ENCODE data around the gene ZC3H15. TPM values are rescaled to one million over a fixed set of nuclear protein-coding genes. Genes with fewer than 3 reads are reported as not detected.

ZC3H15 gene
- total RNA-seq, 1 donor: 71.7 TPM

DNA sequence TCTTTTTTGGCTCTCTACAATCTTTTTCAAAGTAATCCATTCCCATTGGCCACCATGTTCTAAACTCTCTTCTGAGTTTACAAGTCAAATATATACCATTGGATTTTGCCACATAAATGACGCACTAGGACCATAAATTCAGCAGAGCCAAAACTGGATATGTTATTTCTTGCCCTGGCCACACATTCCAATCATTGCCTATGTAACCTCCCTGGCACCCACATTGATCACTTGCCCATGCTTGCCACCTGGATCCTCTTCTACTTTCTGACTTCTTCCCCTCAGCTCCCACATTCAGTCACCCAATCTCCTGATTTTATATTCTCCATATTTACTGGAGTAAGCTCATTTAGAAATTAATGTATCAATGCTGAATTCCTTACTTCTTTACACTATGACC is 5.1 kb upstream of the ZC3H15 start:
- TF ChIP-seq, protein P1, sequence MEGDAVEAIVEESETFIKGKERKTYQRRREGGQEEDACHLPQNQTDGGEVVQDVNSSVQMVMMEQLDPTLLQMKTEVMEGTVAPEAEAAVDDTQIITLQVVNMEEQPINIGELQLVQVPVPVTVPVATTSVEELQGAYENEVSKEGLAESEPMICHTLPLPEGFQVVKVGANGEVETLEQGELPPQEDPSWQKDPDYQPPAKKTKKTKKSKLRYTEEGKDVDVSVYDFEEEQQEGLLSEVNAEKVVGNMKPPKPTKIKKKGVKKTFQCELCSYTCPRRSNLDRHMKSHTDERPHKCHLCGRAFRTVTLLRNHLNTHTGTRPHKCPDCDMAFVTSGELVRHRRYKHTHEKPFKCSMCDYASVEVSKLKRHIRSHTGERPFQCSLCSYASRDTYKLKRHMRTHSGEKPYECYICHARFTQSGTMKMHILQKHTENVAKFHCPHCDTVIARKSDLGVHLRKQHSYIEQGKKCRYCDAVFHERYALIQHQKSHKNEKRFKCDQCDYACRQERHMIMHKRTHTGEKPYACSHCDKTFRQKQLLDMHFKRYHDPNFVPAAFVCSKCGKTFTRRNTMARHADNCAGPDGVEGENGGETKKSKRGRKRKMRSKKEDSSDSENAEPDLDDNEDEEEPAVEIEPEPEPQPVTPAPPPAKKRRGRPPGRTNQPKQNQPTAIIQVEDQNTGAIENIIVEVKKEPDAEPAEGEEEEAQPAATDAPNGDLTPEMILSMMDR (IDR thresholded peaks at IDR 0.05; ENCODE audit: extremely low read depth, low read depth, low read length): no peak
- no peak overlapping the region for H3K4me3 ChIP-seq (ENCODE audit: insufficient read depth, low read length)
- H3K36me3 ChIP-seq (ENCODE audit: insufficient read depth, low read length): no peaks in the 10 kb centered on the region
- H3K27me3 ChIP-seq (ENCODE audit: insufficient read depth, low read length): no peaks in the 10 kb centered on the region
- H2AFZ ChIP-seq (ENCODE audit: low read length): no peak overlapping the region
- no peak overlapping the region for H3K4me2 ChIP-seq (ENCODE audit: insufficient read depth, low read length)
- no peaks in the 10 kb centered on the region for H4K20me1 ChIP-seq (ENCODE audit: insufficient read depth, low read length)
- peaks cover 4% of the 10 kb centered on the region for H3K4me1 ChIP-seq (ENCODE audit: insufficient read depth, low read length)
- no peak overlapping the region for H3K27ac ChIP-seq (ENCODE audit: low read depth, low read length)
- DNase-seq (ENCODE audit: insufficient read length, low spot score, missing footprints): no peak
- H3K9me3 ChIP-seq (ENCODE audit: low read depth, low read length): no peaks in the 10 kb centered on the region
- H3K79me2 ChIP-seq (ENCODE audit: insufficient read depth, low read length): peaks cover 8% of the 10 kb centered on the region

DNA sequence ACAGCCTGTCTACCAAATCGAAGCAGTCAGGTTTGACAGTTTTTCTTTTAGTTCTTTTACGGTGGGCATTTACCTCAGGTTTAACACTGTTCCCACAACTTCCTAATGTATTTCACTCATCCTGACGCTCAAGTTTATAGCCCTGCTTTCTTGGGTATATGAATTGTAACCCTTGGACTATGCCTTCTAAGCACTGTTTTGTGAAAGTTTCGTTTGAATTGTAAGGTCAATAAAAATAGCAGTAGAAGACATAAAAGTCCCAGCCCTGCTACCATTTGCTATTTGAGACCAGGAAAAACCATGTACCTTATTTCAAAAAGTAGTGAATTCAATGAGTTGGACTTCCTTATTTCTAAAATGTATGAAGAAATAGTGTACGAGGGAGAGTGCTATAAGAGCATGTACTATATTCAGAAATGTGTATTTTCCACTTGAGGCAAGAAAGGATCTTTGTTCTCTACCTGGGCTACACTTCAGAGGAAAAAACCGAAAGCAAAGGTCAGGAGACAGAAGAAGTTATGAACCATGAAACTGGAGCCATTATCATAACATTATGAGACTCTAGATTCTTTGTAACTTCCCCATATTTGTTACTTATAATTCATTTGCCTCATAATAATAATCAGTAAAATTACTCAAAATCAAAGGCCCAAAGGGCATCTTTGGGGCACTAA is 1.9 kb upstream of the ZC3H15 start:
- H3K4me2 ChIP-seq (ENCODE audit: insufficient read depth, low read length): peak overlapping the region; percentile 93
- H2AFZ ChIP-seq (ENCODE audit: low read length): peak overlapping the region; percentile 4
- no peaks in the 10 kb centered on the region for H3K9me3 ChIP-seq (ENCODE audit: low read depth, low read length)
- no peak overlapping the region for H3K27ac ChIP-seq (ENCODE audit: low read depth, low read length)
- H3K36me3 ChIP-seq (ENCODE audit: insufficient read depth, low read length): no peaks in the 10 kb centered on the region
- H3K4me3 ChIP-seq (ENCODE audit: insufficient read depth, low read length): no peak overlapping the region
- H3K27me3 ChIP-seq (ENCODE audit: insufficient read depth, low read length): no peaks in the 10 kb centered on the region
- H3K79me2 ChIP-seq (ENCODE audit: insufficient read depth, low read length): peaks cover 39% of the 10 kb centered on the region
- H4K20me1 ChIP-seq (ENCODE audit: insufficient read depth, low read length): peaks cover 23% of the 10 kb centered on the region
- peaks cover 19% of the 10 kb centered on the region for H3K4me1 ChIP-seq (ENCODE audit: insufficient read depth, low read length)
- TF ChIP-seq, protein P1 (IDR thresholded peaks at IDR 0.05; ENCODE audit: extremely low read depth, low read depth, low read length): no peak
- DNase-seq (ENCODE audit: insufficient read length, low spot score, missing footprints): no peak

DNA sequence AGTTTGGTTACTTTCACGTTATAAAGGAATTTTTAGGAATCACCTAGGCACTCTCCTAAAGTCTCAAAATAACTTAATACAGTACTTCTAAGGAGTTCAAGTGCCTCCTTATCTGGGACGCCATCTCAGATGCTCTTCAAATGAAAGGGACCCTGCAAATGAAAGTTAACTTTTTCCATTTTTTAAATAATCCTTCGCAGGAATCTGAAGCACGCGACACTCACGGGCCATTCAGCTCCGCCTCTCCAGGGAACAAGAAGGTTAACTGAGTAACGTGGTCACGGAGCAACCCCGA is 537 bp upstream of the ZC3H15 start:
- Histone ChIP-seq H3K36me3 (ENCODE audit: insufficient read depth, low read length) (no peaks in the 10 kb centered on the region), H3K4me2 (ENCODE audit: insufficient read depth, low read length) (peak overlapping the region; percentile 93), H3K27me3 (ENCODE audit: insufficient read depth, low read length) (no peaks in the 10 kb centered on the region), H2AFZ (ENCODE audit: low read length) (peak overlapping the region; percentile 94), H3K27ac (ENCODE audit: low read depth, low read length) (peak overlapping the region; percentile 98), H4K20me1 (ENCODE audit: insufficient read depth, low read length) (peaks cover 31% of the 10 kb centered on the region), H3K4me3 (ENCODE audit: insufficient read depth, low read length) (peak overlapping the region; percentile 95), H3K79me2 (ENCODE audit: insufficient read depth, low read length) (peaks cover 52% of the 10 kb centered on the region), H3K9me3 (ENCODE audit: low read depth, low read length) (no peaks in the 10 kb centered on the region), H3K4me1 (ENCODE audit: insufficient read depth, low read length) (peaks cover 19% of the 10 kb centered on the region)
- peak; percentile 84 for DNase-seq (ENCODE audit: insufficient read length, low spot score, missing footprints)
- TF ChIP-seq, protein P1 (IDR thresholded peaks at IDR 0.05; ENCODE audit: extremely low read depth, low read depth, low read length): no peak

DNA sequence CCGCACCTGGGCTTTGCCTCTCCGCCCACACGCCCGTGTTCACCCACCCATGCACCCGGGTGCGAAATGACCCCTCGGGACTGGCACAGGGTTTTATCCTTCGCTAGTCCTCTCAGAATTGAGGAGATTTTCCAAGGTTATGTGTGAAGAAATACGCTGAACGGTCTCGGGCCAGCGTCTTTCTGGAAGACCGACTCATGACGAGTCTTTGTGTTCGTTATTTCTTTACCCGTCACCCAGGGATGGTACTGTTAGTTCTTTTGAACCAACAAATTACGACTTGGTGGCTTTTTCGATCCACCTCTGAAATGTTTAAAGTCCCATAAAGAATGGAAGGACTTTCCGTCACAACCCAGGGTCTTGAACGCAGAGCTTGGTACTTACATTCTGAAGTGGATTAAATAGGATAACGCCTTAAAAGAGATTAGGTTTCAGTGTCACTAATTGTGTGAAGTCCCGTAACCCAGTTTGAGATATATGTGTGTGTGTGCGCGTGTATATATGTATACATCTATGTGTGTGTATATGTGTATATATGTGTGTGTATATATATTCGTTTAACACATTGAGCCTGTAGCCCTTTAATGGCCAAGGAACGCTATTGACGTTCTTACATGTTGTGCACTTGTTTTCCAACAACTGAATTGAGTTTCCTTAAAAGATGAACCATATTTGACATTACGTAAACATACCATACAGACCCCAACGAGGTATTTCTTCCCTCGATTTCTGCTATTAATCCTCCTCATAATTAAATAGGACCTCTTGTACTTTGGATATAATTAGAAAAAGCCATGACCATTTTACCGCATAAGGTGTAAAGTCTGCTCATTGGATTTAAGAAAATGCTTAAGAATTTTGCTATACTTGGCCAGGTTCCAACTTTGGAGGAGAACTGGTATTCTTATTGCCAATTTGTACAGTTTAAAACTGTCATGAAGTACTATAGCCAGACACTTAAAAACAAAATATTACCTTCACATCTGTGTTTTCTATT is 889 bp downstream of the ZC3H15 start:
- DNase-seq (ENCODE audit: insufficient read length, low spot score, missing footprints): no peak
- H4K20me1 ChIP-seq (ENCODE audit: insufficient read depth, low read length): peaks cover 44% of the 10 kb centered on the region
- no peaks in the 10 kb centered on the region for H3K9me3 ChIP-seq (ENCODE audit: low read depth, low read length)
- H2AFZ ChIP-seq (ENCODE audit: low read length): peak overlapping the region; percentile 67
- H3K27ac ChIP-seq (ENCODE audit: low read depth, low read length): peak overlapping the region; percentile 98
- peak overlapping the region; percentile 93 for H3K4me2 ChIP-seq (ENCODE audit: insufficient read depth, low read length)
- peaks cover 23% of the 10 kb centered on the region for H3K4me1 ChIP-seq (ENCODE audit: insufficient read depth, low read length)
- H3K27me3 ChIP-seq (ENCODE audit: insufficient read depth, low read length): no peaks in the 10 kb centered on the region
- peaks cover 66% of the 10 kb centered on the region for H3K79me2 ChIP-seq (ENCODE audit: insufficient read depth, low read length)
- H3K36me3 ChIP-seq (ENCODE audit: insufficient read depth, low read length): no peaks in the 10 kb centered on the region
- H3K4me3 ChIP-seq (ENCODE audit: insufficient read depth, low read length): peak overlapping the region; percentile 95
- TF ChIP-seq, protein P1 (IDR thresholded peaks at IDR 0.05; ENCODE audit: extremely low read depth, low read depth, low read length): no peak

Measured in osteoblast (primary cell).